Naive thymus-derived CD4-positive, alpha-beta T cell (primary cell): ENCODE results near the gene UBE2D4. TPM values are rescaled to one million over a fixed set of nuclear protein-coding genes. Genes with fewer than 3 reads are reported as not detected.
"Not testable (repeated sequence)": the region's sequence is repeated elsewhere in the genome, so short reads cannot be mapped to it uniquely, and the experiment has no call there.

Source experiments
- ATAC-seq: fragments of 150-1000 bp; cut with Tn5 transposase; 2 replicates; pipeline ENCODE4 v1.10.0; 2021; ENCODE audit warnings: mild to moderate bottlenecking, moderate library complexity
- CTCF ChIA-PET: fragments of 350-600 bp; sonication (Branson Sonifier 250); formaldehyde crosslinking; loops from one replicate; lab custom pipeline; 2021; ENCODE audit warnings: antibody characterized with exemption; lab: Charles Lee
- POLR2A ChIA-PET: fragments of 350-600 bp; sonication (Branson Sonifier 250); formaldehyde crosslinking; loops from one replicate; lab custom pipeline; 2021; ENCODE audit warnings: antibody characterized with exemption, inconsistent platforms; lab: Charles Lee
- DNase-seq, 9 donors: peaks; one replicate each; pipeline versions ENCODE4 v3.0.0 to v3.0.0-alpha.2; 2020 to 2022; ENCODE audit warnings: mixed read lengths in 1 of 9
- H3K27ac ChIP-seq: one replicate; pipeline ENCODE4 v1.7.0; 2013; ENCODE audit warnings: mild to moderate bottlenecking, low read depth, low read length, moderate library complexity
- H3K27me3 ChIP-seq, 2 donors: one replicate each; pipeline ENCODE4 v1.7.0; 2013; ENCODE audit warnings: low read length in 2 of 2, mild to moderate bottlenecking in 2 of 2, moderate library complexity in 2 of 2; ENCODE audit not compliant: control insufficient read depth in 2 of 2, insufficient read depth in 2 of 2
- H3K36me3 ChIP-seq, 3 experiments: 1 replicate in 2 of 3; 2 replicates in 1 of 3; pipeline ENCODE4 v1.7.0; 2013; ENCODE audit warnings: low read length in 3 of 3, mild to moderate bottlenecking in 3 of 3, moderate library complexity in 1 of 3; ENCODE audit not compliant: insufficient read depth in 3 of 3, control insufficient read depth in 2 of 3
- H3K4me1 ChIP-seq, 2 donors: one replicate each; pipeline ENCODE4 v1.7.0; 2013; ENCODE audit warnings: low read length in 2 of 2, mild to moderate bottlenecking in 2 of 2, moderate library complexity in 1 of 2; ENCODE audit not compliant: control insufficient read depth in 2 of 2, insufficient read depth in 2 of 2
- H3K4me3 ChIP-seq: 2 replicates; pipeline ENCODE4 v1.7.0; 2013; ENCODE audit warnings: mild to moderate bottlenecking, low read length
- H3K9me3 ChIP-seq, 3 experiments: 1 replicate in 2 of 3; 2 replicates in 1 of 3; pipeline ENCODE4 v1.7.0; 2013; ENCODE audit warnings: low read length in 3 of 3; ENCODE audit not compliant: control insufficient read depth in 2 of 3
- H3K27ac Mint-ChIP-seq, 9 donors: one replicate each; pipeline ENCODE4 v1.8.0; 2020 to 2022; ENCODE audit warnings: mixed read lengths in 9 of 9, mild to moderate bottlenecking in 8 of 9, moderate library complexity in 5 of 9, inconsistent platforms in 2 of 9
- H3K27me3 Mint-ChIP-seq, 5 donors: one replicate each; pipeline ENCODE4 v1.8.0; 2021 to 2022; ENCODE audit warnings: mixed read lengths in 5 of 5, mild to moderate bottlenecking in 1 of 5
- H3K36me3 Mint-ChIP-seq, 5 donors: one replicate each; pipeline ENCODE4 v1.8.0; 2020 to 2022; ENCODE audit warnings: mixed read lengths in 5 of 5, mild to moderate bottlenecking in 3 of 5, inconsistent platforms in 1 of 5
- H3K4me1 Mint-ChIP-seq, 7 donors: one replicate each; pipeline ENCODE4 v1.8.0; 2020 to 2022; ENCODE audit warnings: mixed read lengths in 7 of 7, mild to moderate bottlenecking in 3 of 7, inconsistent platforms in 1 of 7
- H3K4me3 Mint-ChIP-seq, 10 donors: one replicate each; pipeline ENCODE4 v1.8.0; 2020 to 2022; ENCODE audit warnings: mild to moderate bottlenecking in 10 of 10, mixed read lengths in 10 of 10, moderate library complexity in 6 of 10, inconsistent platforms in 2 of 10
- H3K9me3 Mint-ChIP-seq, 11 donors: one replicate each; pipeline ENCODE4 v1.8.0; 2020 to 2022; ENCODE audit warnings: mixed read lengths in 11 of 11, mild to moderate bottlenecking in 4 of 11, inconsistent platforms in 1 of 11, moderate library complexity in 1 of 11
- intact Hi-C, 2 donors: fragments of 100-400 bp; cut with micrococcal nuclease; formaldehyde crosslinking; loops; one replicate each; pipeline ENCODE4 v1.15.1; 2023
- polyA plus RNA-seq, 2 donors: library from polyadenylated mRNA; unstranded; fragments of 300-500 nt; fragmentation: Illumina TruSeq; gene quantifications; one replicate each; pipeline ENCODE4 v1.2.3, GENCODE V29; 2021
- total RNA-seq, 6 experiments: library from RNA in 5 of 6; stranded (reverse) in 5 of 6; gene quantifications; 1 replicate in 5 of 6; 2 replicates in 1 of 6; pipeline ENCODE4 v1.2.3 and lab custom pipeline; 2021 to 2026

Gene UBE2D4
- total and polyA plus RNA-seq, 7 experiments from 2014 or later = 6.3 to 15.9 (median 10.5) TPM

GRCh38 chr7:43970698-43971097 is 44.5 kb downstream of the UBE2D4 start:
- H3K9me3 Mint-ChIP-seq, H3K36me3 Mint-ChIP-seq, CTCF ChIA-PET, H3K4me3 ChIP-seq, H3K27me3 ChIP-seq, DNase-seq, H3K27ac Mint-ChIP-seq, H3K4me1 Mint-ChIP-seq, H3K27me3 Mint-ChIP-seq, H3K27ac ChIP-seq, H3K4me3 Mint-ChIP-seq, intact Hi-C loops, H3K36me3 ChIP-seq, ATAC-seq, H3K9me3 ChIP-seq, H3K4me1 ChIP-seq, POLR2A ChIA-PET: not testable (repeated sequence)

DNA sequence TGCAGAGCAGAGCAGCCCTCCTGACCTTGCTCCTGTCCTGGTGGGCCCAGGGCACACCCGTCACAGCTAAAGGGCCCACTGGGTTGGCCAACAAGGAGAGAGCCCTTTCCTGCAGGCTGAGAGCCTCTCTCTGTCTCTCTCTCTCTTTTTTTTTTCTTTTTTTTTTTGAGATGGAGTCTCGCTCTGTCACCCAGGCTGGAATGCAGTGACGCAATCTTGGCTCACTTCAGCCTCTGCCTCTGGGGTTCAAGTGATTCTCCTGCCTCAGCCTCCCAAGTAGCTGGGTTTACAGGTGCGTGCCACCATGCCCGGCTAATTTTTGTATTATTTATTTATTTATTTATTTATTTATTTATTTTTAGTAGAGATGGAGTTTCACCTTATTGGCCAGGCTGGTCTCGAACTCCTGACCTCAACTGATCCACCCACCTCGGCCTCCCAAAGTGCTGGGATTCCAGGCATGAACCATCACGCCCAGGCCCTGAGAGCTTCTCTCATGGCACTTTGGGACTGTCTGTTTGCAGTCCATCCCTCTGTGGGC is 47.9 kb downstream of the UBE2D4 start:
- H3K4me3 Mint-ChIP-seq, H3K27ac Mint-ChIP-seq, H3K36me3 ChIP-seq, H3K27ac ChIP-seq, CTCF ChIA-PET, intact Hi-C loops, H3K4me1 Mint-ChIP-seq, DNase-seq, H3K27me3 ChIP-seq, ATAC-seq, H3K27me3 Mint-ChIP-seq, POLR2A ChIA-PET, H3K9me3 ChIP-seq, H3K9me3 Mint-ChIP-seq, H3K36me3 Mint-ChIP-seq, H3K4me1 ChIP-seq, H3K4me3 ChIP-seq: not testable (repeated sequence)

- DNase-seq, H3K27ac ChIP-seq, H3K4me1 ChIP-seq, intact Hi-C loops, CTCF ChIA-PET, H3K27ac Mint-ChIP-seq, H3K36me3 Mint-ChIP-seq, H3K4me3 Mint-ChIP-seq, H3K27me3 Mint-ChIP-seq, H3K36me3 ChIP-seq, H3K9me3 ChIP-seq, H3K4me3 ChIP-seq, H3K4me1 Mint-ChIP-seq, H3K27me3 ChIP-seq, H3K9me3 Mint-ChIP-seq, POLR2A ChIA-PET, ATAC-seq: not testable (repeated sequence)
Measured at GRCh38 chr7:43974725-43975482, 48.7 kb downstream of the UBE2D4 start.

- Histone ChIP-seq H3K9me3 (no peaks in the 10 kb centered on the region), H3K27me3 (no peaks in the 10 kb centered on the region), H3K36me3 (no peaks in the 10 kb centered on the region), H3K27ac (no peak overlapping the region), H3K4me1 (no peaks in the 10 kb centered on the region), H3K4me3 (no peak overlapping the region)
- intact Hi-C loops = no loop called here
- H3K4me1 Mint-ChIP-seq = peaks cover 0 to 4% (median 0%) of the 10 kb centered on the region in 7 donors
- no peaks in the 10 kb centered on the region for H3K9me3 Mint-ChIP-seq
- no peaks in the 10 kb centered on the region for H3K27me3 Mint-ChIP-seq
- DNase-seq (no peak), ATAC-seq (no peak)
- ChIA-PET POLR2A (no interaction called here), CTCF (no interaction called here)
- no peak overlapping the region for H3K4me3 Mint-ChIP-seq
- H3K36me3 Mint-ChIP-seq = peaks cover 0 to 4% (median 0%) of the 10 kb centered on the region in 5 donors
- no peak overlapping the region for H3K27ac Mint-ChIP-seq
Measured at GRCh38 chr7:43977525-43977924, 51.3 kb downstream of the UBE2D4 start.

DNA sequence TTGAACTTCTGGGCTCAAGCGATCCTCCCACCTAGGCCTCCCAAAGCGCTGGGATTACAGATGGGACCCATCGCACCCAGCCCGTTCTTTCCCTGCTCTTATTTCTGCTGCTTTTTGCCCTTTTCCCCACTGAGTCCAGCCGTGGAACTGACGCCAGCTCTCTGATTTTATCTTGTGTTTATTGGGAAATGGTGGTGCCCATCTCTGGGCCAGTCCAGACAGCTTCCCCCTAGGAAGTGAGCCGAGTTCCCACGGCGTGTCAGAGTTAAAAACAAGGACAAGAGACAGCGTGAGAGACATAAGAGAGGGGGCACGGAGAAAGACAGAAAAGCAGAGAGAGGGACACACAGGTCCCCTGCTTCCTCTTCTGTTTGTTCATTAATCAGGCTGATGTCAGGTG is 51.9 kb downstream of the UBE2D4 start:
- H3K27ac Mint-ChIP-seq, H3K27ac ChIP-seq, H3K4me1 Mint-ChIP-seq, H3K9me3 Mint-ChIP-seq, H3K4me1 ChIP-seq, ATAC-seq, H3K27me3 Mint-ChIP-seq, H3K4me3 Mint-ChIP-seq, H3K36me3 ChIP-seq, H3K27me3 ChIP-seq, CTCF ChIA-PET, DNase-seq, H3K4me3 ChIP-seq, H3K9me3 ChIP-seq, intact Hi-C loops, H3K36me3 Mint-ChIP-seq, POLR2A ChIA-PET: not testable (repeated sequence)

DNA sequence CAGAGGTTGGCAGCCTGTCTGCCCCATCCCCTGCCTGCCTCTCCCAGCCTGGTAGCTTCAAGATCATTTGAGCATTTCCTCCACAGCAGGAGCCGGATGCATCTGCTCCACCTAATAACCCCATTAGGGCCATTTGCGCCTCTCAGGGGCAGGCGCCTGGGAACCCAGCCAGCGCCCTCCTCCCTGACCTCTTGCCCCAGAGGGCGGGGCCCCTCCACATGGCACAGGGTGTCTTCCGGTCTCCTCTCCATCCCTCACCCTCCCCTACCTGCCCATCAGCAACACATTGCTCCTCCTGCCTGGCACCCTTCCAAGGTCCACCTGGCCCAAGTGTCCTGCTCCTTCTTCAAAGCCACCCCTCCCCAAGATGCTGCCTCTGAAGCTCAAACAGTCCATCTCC is 56.6 kb downstream of the UBE2D4 start:
- H3K27me3 Mint-ChIP-seq, ATAC-seq, DNase-seq, H3K27ac ChIP-seq, CTCF ChIA-PET, H3K4me1 ChIP-seq, H3K9me3 ChIP-seq, H3K4me1 Mint-ChIP-seq, H3K27ac Mint-ChIP-seq, POLR2A ChIA-PET, intact Hi-C loops, H3K9me3 Mint-ChIP-seq, H3K36me3 Mint-ChIP-seq, H3K4me3 Mint-ChIP-seq, H3K36me3 ChIP-seq, H3K27me3 ChIP-seq, H3K4me3 ChIP-seq: not testable (repeated sequence)

DNA sequence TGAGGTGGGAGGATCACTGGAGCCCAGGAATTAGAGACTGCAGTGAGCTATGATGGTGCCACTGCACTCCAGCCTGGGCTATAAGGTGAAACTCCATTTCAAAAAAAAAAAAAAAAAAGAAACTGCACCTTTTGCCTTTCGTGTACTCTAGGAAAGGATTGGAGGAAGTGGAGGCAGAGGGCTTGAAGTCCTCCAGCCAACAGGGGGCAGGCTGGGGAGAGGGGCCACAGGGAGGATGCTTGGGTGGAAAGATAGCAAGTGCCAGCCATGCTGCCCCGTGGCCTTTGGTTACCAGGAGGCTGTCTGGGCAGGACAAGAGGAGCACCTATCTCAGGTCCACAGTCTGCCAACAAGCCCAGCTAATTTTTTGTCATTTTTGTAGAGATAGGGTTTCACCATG is 57.5 kb downstream of the UBE2D4 start:
- H3K4me3 Mint-ChIP-seq, H3K9me3 ChIP-seq, H3K36me3 Mint-ChIP-seq, H3K4me3 ChIP-seq, H3K9me3 Mint-ChIP-seq, intact Hi-C loops, H3K27ac ChIP-seq, POLR2A ChIA-PET, H3K27me3 ChIP-seq, DNase-seq, H3K4me1 ChIP-seq, ATAC-seq, H3K27ac Mint-ChIP-seq, H3K36me3 ChIP-seq, H3K4me1 Mint-ChIP-seq, H3K27me3 Mint-ChIP-seq: not testable (repeated sequence)
- CTCF ChIA-PET = interaction anchor here (0.7 kb wide), 1 partner anchor 500 kb away, joined by 4 read pairs; no protein-coding TSS in a partner anchor
